CD4-positive, alpha-beta T cell (primary cell): ENCODE measurements around the gene FUT8. TPM values are rescaled to one million over a fixed set of nuclear protein-coding genes. Genes with fewer than 3 reads are reported as not detected.

Source experiments
- ATAC-seq: fragments of 200-7000 bp; cut with Tn5 transposase; one replicate; pipeline ENCODE4 v1.10.0; 2022; ENCODE audit warnings: mild to moderate bottlenecking; ENCODE audit not compliant: poor library complexity
- CTCF ChIA-PET: fragments of 350-600 bp; sonication (Branson Sonifier 250); formaldehyde crosslinking; loops from one replicate; lab custom pipeline; 2021; ENCODE audit warnings: antibody characterized with exemption, inconsistent platforms; lab: Charles Lee
- POLR2A ChIA-PET: fragments of 350-600 bp; sonication (Branson Sonifier 250); formaldehyde crosslinking; loops from one replicate; lab custom pipeline; 2021; ENCODE audit warnings: antibody characterized with exemption, inconsistent platforms; lab: Charles Lee
- DNase-seq, 14 experiments: peaks; one replicate each; pipeline ENCODE4 v3.0.0-alpha.2; 2013 to 2020; ENCODE audit warnings: mixed read lengths in 2 of 14
- H3K27ac ChIP-seq, 2 donors: one replicate each; pipeline versions ENCODE4 v1.5.1 to v1.7.0; 2013; ENCODE audit warnings: low read length in 2 of 2, low read depth in 1 of 2, mild to moderate bottlenecking in 1 of 2
- H3K27me3 ChIP-seq, 2 experiments: 1 replicate in 1 of 2; 2 replicates in 1 of 2; pipeline versions ENCODE4 v1.6.1 to v1.7.0; 2013; ENCODE audit warnings: low read length in 2 of 2, control low read depth in 1 of 2, mild to moderate bottlenecking in 1 of 2, moderate library complexity in 1 of 2; ENCODE audit not compliant: insufficient read depth in 2 of 2, control insufficient read depth in 1 of 2
- H3K36me3 ChIP-seq: one replicate; pipeline ENCODE4 v1.6.1; 2013; ENCODE audit warnings: low read length, control low read depth; ENCODE audit not compliant: insufficient read depth
- H3K4me1 ChIP-seq: one replicate; pipeline ENCODE4 v1.6.1; 2013; ENCODE audit warnings: low read length, control low read depth; ENCODE audit not compliant: insufficient read depth
- H3K4me3 ChIP-seq: one replicate; pipeline ENCODE4 v1.5.1; 2013; ENCODE audit warnings: mild to moderate bottlenecking, low read length, moderate library complexity
- H3K9me3 ChIP-seq, 2 experiments: 1 replicate in 1 of 2; 2 replicates in 1 of 2; pipeline versions ENCODE4 v1.6.1 to v1.7.0; 2013; ENCODE audit warnings: low read length in 2 of 2, mild to moderate bottlenecking in 2 of 2, control low read depth in 1 of 2, moderate library complexity in 1 of 2; ENCODE audit not compliant: control insufficient read depth in 1 of 2, insufficient read depth in 1 of 2
- H3K27ac Mint-ChIP-seq: one replicate; pipeline ENCODE4 v1.8.0; 2020; ENCODE audit warnings: mixed read lengths
- H3K27me3 Mint-ChIP-seq: one replicate; pipeline ENCODE4 v1.8.0; 2021; ENCODE audit warnings: mixed read lengths
- H3K36me3 Mint-ChIP-seq: one replicate; pipeline ENCODE4 v1.8.0; 2021; ENCODE audit warnings: low read depth, mixed read lengths
- H3K4me1 Mint-ChIP-seq: one replicate; pipeline ENCODE4 v1.8.0; 2021; ENCODE audit warnings: low read depth, mixed read lengths
- H3K4me3 Mint-ChIP-seq: one replicate; pipeline ENCODE4 v1.8.0; 2020; ENCODE audit warnings: mild to moderate bottlenecking, mixed read lengths
- H3K9me3 Mint-ChIP-seq: one replicate; pipeline ENCODE4 v1.8.0; 2020; ENCODE audit warnings: mixed read lengths
- intact Hi-C, 2 experiments: fragments of 100-400 bp; cut with DNase I in 1 of 2; cut with micrococcal nuclease in 1 of 2; formaldehyde crosslinking; loops; one replicate each; pipeline versions ENCODE4 v1.15.1 to v1.9.0; 2023 to 2025; cut with DNase I, micrococcal nuclease
- total RNA-seq, 174 experiments: library from RNA in 2 of 174; stranded (reverse) in 2 of 174; gene quantifications; one replicate each; pipeline ENCODE4 v1.2.3 and lab custom pipeline; 2021 to 2026
- TF ChIP-seq, protein P1 (sequence below): fragments of 200-600 bp; IDR thresholded peaks from one replicate; pipeline ENCODE4 v1.8.0; 2022; ENCODE audit warnings: antibody characterized with exemption, mild to moderate bottlenecking

Gene FUT8
- total RNA-seq, 2 experiments from 2014 or later = 31.3 to 39.1 TPM

DNA sequence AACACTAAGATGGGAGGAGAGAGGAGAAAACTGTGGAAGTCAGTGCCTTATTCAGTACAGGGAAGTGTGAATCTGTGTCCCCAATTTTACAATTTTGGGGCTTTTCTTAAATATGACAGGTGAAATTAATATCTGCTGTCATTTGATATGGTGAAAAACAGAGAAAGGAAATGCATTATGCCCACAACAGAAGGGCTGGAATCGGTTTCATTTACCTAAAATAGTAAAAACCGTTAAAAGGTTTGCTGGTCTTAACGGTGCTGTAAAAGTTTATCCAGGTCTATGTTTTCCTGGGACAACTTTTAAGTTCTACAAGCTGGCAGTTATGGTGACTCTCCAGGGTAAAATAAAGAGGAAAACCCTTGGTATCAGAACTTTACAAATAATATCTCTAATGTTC is 310.8 kb downstream of the FUT8 start:
- TF ChIP-seq, protein P1, sequence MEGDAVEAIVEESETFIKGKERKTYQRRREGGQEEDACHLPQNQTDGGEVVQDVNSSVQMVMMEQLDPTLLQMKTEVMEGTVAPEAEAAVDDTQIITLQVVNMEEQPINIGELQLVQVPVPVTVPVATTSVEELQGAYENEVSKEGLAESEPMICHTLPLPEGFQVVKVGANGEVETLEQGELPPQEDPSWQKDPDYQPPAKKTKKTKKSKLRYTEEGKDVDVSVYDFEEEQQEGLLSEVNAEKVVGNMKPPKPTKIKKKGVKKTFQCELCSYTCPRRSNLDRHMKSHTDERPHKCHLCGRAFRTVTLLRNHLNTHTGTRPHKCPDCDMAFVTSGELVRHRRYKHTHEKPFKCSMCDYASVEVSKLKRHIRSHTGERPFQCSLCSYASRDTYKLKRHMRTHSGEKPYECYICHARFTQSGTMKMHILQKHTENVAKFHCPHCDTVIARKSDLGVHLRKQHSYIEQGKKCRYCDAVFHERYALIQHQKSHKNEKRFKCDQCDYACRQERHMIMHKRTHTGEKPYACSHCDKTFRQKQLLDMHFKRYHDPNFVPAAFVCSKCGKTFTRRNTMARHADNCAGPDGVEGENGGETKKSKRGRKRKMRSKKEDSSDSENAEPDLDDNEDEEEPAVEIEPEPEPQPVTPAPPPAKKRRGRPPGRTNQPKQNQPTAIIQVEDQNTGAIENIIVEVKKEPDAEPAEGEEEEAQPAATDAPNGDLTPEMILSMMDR = no peak
- H3K9me3 ChIP-seq = peaks cover 0 to 6% of the 10 kb centered on the region in 2 experiments
- Mint-ChIP-seq H3K27ac (no peak overlapping the region), H3K27me3 (no peaks in the 10 kb centered on the region), H3K36me3 (peaks cover 84% of the 10 kb centered on the region), H3K4me3 (no peak overlapping the region), H3K9me3 (peaks cover 4% of the 10 kb centered on the region), H3K4me1 (peaks cover 30% of the 10 kb centered on the region)
- intact Hi-C loops = no loop called here
- peaks cover 19% of the 10 kb centered on the region for H3K36me3 ChIP-seq
- peaks cover 9% of the 10 kb centered on the region for H3K4me1 ChIP-seq
- DNase-seq (no peak), ATAC-seq (no peak)
- H3K27ac ChIP-seq = no peak overlapping the region
- ChIA-PET CTCF (no interaction called here), POLR2A (no interaction called here)
- H3K4me3 ChIP-seq = no peak overlapping the region
- no peaks in the 10 kb centered on the region for H3K27me3 ChIP-seq

DNA sequence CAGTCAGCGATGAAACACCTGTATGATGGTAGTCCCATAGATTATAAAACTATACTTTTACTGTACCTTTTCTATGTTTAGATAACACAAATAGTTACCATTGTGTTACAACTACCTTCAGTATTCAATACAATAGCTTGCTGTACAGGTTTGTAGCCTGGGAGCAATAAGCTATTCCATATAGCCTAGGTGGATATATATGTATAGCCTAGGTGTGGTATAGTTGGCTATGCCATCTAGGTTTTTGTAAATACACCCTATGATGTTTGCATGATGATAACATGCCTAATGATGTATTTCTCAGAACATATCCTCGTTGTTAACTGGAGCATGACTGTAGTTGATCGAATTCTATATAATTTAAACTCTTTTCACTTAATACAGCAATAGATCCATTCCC is 316.1 kb downstream of the FUT8 start:
- ChIA-PET CTCF (no interaction called here), POLR2A (no interaction called here)
- Histone ChIP-seq H3K4me3 (no peak overlapping the region), H3K27me3 (no peaks in the 10 kb centered on the region), H3K36me3 (peaks cover 21% of the 10 kb centered on the region), H3K4me1 (no peaks in the 10 kb centered on the region), H3K9me3 (peaks cover 0 to 6% of the 10 kb centered on the region in 2 experiments), H3K27ac (no peak overlapping the region)
- H3K4me3 Mint-ChIP-seq = no peak overlapping the region
- DNase-seq (no peak), ATAC-seq (no peak)
- H3K36me3 Mint-ChIP-seq = peaks cover 94% of the 10 kb centered on the region
- H3K9me3 Mint-ChIP-seq = no peaks in the 10 kb centered on the region
- H3K4me1 Mint-ChIP-seq = peaks cover 20% of the 10 kb centered on the region
- H3K27ac Mint-ChIP-seq = no peak overlapping the region
- intact Hi-C loops = no loop called here
- TF ChIP-seq, protein P1 = no peak
- H3K27me3 Mint-ChIP-seq = no peaks in the 10 kb centered on the region

DNA sequence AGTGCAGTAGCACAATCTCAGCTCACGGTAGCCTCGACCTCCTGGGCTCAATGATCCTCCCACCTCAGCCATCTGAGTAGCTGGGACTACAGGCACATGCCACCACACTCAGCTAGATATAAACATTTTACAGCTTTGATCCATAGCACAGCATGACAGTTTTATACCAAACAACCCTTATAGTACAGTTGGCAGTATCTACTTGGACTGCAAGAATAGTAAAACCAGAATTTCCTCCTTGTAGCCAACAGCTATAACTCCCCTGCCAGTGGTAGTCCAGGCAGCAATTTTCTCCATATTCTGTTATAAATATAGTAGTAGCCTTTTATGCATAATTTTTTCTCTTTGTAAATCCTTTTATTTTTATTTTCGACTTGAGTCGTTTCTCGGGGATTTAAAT is 317.0 kb downstream of the FUT8 start:
- no peaks in the 10 kb centered on the region for H3K27me3 Mint-ChIP-seq
- TF ChIP-seq, protein P1 = no peak
- H3K4me3 ChIP-seq = no peak overlapping the region
- no peak overlapping the region for H3K4me3 Mint-ChIP-seq
- ATAC-seq (no peak), DNase-seq (no peak)
- ChIA-PET POLR2A (no interaction called here), CTCF (no interaction called here)
- H3K4me1 Mint-ChIP-seq = peaks cover 20% of the 10 kb centered on the region
- peaks cover 94% of the 10 kb centered on the region for H3K36me3 Mint-ChIP-seq
- H3K27me3 ChIP-seq = no peaks in the 10 kb centered on the region
- H3K9me3 ChIP-seq = peaks cover 0 to 6% of the 10 kb centered on the region in 2 experiments
- H3K4me1 ChIP-seq = no peaks in the 10 kb centered on the region
- peaks cover 17% of the 10 kb centered on the region for H3K36me3 ChIP-seq
- intact Hi-C loops = no loop called here
- no peak overlapping the region for H3K27ac Mint-ChIP-seq
- H3K9me3 Mint-ChIP-seq = no peaks in the 10 kb centered on the region
- no peak overlapping the region for H3K27ac ChIP-seq
